Endometrial microvascular endothelial cells (primary cell): Measurements from ENCODE around the gene PCDHGA5. TPM values are rescaled to one million over a fixed set of nuclear protein-coding genes. Genes with fewer than 3 reads are reported as not detected.
"Not testable (repeated sequence)": the region's sequence is repeated elsewhere in the genome, so short reads cannot be mapped to it uniquely, and the experiment has no call there.

Experiments
- in situ Hi-C: cut with HindIII; loops from 2 replicates; pipeline ENCODE4 v1.10.0; 2017; ENCODE audit warnings: low sequenced_read_pairs, low pct_unique_long_range_greater_than_20kb; ENCODE audit errors: inconsistent ontology term
- total RNA-seq: library from RNA; depleted of rRNA; stranded (reverse); fragments of >200 nt; gene quantifications from one replicate; pipeline ENCODE4 v1.2.3, GENCODE V29; 2015; ENCODE audit errors: inconsistent ontology term

The PCDHGA5 gene
- 0.46 TPM for total RNA-seq

- in situ Hi-C loops: no loop called here
Measured at GRCh38 chr5:141363952-141364660, at the start of gene PCDHGA5. PCDHGA5 (plus strand) TSS chr5:141364162; CDS start chr5:141364331, 169 bp downstream.

GRCh38 chr5:141316963-141317362, 47.0 kb upstream of the PCDHGA5 start:
- in situ Hi-C loops: not testable (repeated sequence)

GRCh38 chr5:141319202-141319601, 44.8 kb upstream of the PCDHGA5 start:
- in situ Hi-C loops: no loop called here

- in situ Hi-C loops: no loop called here
Measured at GRCh38 chr5:141319699-141320098, 44.3 kb upstream of the PCDHGA5 start.

DNA sequence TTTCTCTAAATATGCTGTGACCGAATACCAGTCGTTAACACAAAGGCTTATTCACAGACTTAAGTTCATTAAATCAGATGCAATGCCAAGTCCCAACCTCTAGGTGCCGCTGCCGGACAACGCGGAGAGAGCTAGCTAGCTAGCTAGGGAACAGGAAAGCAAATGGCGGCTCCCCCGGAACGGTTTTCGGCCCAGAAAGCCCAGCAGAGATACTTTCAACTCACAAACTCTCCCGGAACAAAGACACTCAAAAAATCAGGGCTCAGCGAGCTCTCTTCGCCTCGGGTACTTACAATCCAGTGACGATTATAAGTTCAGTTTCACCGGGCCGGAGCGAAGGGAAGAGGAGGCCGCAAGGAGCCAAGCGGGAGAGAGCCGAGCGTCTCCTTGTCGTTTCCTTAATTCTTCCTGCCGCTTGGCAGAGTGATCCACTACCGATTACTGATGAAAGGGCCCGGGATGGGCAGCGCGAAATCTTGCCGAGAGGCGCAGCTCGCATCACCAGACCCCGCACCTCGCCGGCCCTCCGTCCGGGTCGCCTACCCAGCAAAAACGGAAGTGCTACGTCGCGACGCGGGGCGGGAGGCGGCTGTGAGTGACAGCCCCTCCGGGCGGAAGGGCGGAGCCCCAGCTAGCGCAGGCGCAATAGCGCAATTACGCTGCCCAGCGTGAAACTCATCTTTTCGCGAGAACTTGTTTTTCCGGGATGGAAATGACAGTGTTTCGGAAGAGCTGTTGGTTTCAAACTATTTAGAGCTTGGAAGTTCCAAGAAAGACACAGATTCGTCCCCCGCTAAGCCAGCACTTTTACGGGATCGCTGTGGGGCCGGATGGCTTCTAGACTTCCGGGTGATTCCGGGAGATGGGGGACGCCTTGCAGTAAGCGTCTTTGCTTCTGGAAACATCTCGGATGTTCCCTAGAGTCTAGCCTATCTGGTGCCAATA, 43.5 kb upstream of the PCDHGA5 start, which contains the start of gene TAF7:
TAF7 (minus strand) TSS at position 560 of the 945 bp plus-strand sequence. CDS start 740 bp downstream, outside the sequence.
- in situ Hi-C loops: no loop called here

- in situ Hi-C loops: no loop called here
Measured at GRCh38 chr5:141322261-141322660, 41.7 kb upstream of the PCDHGA5 start.

- in situ Hi-C loops: no loop called here
Measured at GRCh38 chr5:141326088-141326854, 37.7 kb upstream of the PCDHGA5 start.

DNA sequence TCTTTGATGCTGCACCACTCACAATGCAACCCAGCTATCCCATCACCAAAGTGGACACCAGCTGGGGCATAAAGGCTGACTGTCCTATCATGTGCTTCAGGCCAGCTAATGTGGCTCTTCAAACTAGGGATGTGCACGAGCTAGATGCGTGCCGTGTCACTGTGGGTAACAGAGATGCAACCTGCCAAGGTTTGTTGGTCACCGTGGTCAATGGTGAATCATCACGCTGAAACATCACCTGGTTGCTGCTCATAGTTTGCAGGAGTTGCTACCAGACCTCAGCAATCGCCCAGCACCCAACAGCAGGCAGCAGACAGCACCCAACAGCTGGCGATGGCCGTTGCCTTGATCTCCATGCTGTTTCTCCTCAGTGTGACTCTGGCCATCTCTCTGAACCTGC, 35.7 kb upstream of the PCDHGA5 start:
- in situ Hi-C loops: no loop called here

GRCh38 chr5:141330299-141331080, 33.5 kb upstream of the PCDHGA5 start, which contains the start of gene PCDHGA1:
PCDHGA1 (plus strand) TSS chr5:141330514.
- in situ Hi-C loops: no loop called here

GRCh38 chr5:141332571-141332970, 31.4 kb upstream of the PCDHGA5 start:
- in situ Hi-C loops: not testable (repeated sequence)

- in situ Hi-C loops: no loop called here
Measured at GRCh38 chr5:141338538-141339306, 25.2 kb upstream of the PCDHGA5 start, which contains the start of gene PCDHGA2. PCDHGA2 (plus strand) TSS chr5:141338760.

DNA sequence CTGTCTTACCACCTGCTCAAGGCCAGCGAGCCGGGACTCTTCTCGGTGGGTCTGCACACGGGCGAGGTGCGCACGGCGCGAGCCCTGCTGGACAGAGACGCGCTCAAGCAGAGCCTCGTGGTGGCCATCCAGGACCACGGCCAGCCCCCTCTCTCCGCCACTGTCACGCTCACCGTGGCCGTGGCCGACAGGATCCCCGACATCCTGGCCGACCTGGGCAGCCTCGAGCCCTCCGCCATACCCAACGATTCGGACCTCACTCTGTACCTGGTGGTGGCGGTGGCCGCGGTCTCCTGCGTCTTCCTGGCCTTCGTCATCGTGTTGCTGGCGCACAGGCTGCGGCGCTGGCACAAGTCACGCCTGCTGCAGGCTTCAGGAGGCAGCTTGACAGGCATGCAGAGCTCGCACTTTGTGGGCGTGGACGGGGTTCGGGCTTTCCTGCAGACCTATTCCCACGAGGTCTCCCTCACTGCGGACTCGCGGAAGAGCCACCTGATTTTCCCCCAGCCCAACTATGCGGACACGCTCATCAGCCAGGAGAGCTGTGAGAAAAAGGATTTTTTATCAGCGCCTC, 23.1 kb upstream of the PCDHGA5 start:
- in situ Hi-C loops: not testable (repeated sequence)

- in situ Hi-C loops: no loop called here
Measured at GRCh38 chr5:141342773-141343172, 21.2 kb upstream of the PCDHGA5 start.

- in situ Hi-C loops: no loop called here
Measured at GRCh38 chr5:141343242-141343952, 20.6 kb upstream of the PCDHGA5 start, which contains the start of gene PCDHGA3. PCDHGA3 (plus strand) TSS chr5:141343829; CDS start chr5:141344034, 205 bp downstream.

DNA sequence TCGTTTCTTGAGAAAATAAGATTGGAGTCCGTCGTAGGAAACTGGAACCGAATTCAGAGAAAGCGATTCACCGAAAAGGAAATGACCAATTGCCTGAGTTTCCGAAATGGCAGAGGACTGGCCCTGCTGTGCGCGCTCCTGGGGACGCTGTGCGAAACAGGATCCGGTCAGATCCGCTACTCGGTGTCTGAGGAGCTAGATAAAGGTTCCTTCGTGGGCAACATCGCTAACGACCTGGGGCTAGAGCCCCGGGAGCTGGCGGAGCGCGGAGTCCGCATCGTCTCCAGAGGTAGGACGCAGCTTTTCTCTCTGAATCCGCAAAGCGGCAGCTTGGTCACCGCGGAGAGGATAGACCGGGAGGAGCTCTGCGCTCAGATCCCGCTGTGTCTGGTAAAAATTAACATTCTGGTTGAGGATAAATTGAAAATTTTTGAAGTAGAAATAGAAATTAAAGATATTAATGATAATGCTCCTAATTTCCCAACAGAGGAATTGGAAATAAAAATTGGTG, 20.0 kb upstream of the PCDHGA5 start:
- in situ Hi-C loops: no loop called here

DNA sequence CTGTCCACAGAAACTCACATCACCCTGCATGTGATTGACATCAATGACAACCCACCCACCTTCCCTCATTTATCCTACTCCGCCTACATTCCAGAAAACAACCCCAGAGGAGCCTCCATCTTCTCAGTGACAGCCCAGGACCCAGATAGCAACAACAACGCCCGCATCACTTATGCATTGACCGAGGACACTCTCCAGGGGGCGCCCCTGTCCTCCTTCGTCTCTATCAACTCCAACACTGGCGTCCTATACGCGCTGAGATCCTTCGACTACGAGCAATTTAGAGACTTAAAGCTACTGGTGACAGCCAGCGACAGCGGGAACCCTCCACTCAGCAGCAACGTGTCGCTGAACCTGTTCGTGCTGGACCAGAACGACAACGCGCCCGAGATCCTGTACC, 18.6 kb upstream of the PCDHGA5 start:
- in situ Hi-C loops: no loop called here
